SK-N-MC (cell line): ENCODE results near the gene LRRC32.

Experiments
- DNase-seq: peaks from one replicate; pipeline ENCODE4 v3.0.0-alpha.2; 2011; ENCODE audit warnings: low read depth, low spot score
- H3K27ac ChIP-seq: fragments of 200-600 bp; sonication (generic); 2 replicates; pipeline ENCODE4 v1.5.1; 2016; ENCODE audit warnings: mixed run types
- H3K36me3 ChIP-seq: fragments of 200-600 bp; sonication (generic); 2 replicates; pipeline ENCODE4 v1.6.1; 2017; ENCODE audit warnings: antibody characterized with exemption, low read length, mixed read lengths; ENCODE audit not compliant: insufficient read depth
- H3K4me3 ChIP-seq: fragments of 200-600 bp; sonication (generic); 2 replicates; pipeline ENCODE4 v1.5.1; 2016
- H3K9ac ChIP-seq: fragments of 200-600 bp; sonication (generic); 2 replicates; pipeline ENCODE4 v1.8.0; 2017; ENCODE audit warnings: mixed run types, mixed read lengths; ENCODE audit not compliant: insufficient read length
- H3K9me3 ChIP-seq: fragments of 200-600 bp; sonication (generic); 2 replicates; pipeline ENCODE4 v1.6.1; 2017; ENCODE audit warnings: low read depth, mild to moderate bottlenecking, antibody characterized with exemption, low read length, moderate library complexity, mixed read lengths
- EZH2 ChIP-seq: fragments of 200-600 bp; sonication (generic); IDR thresholded peaks from one replicate; pipeline ENCODE4 v1.6.1; 2017; ENCODE audit warnings: antibody characterized with exemption
- FOXP2 ChIP-seq: optimal IDR thresholded peaks from 2 replicates; pipeline ENCODE3; 2011; ENCODE audit warnings: mild to moderate bottlenecking, moderate library complexity; ENCODE audit not compliant: insufficient read depth; ENCODE audit errors: extremely low read length, control extremely low read depth
- POLR2AphosphoS5 ChIP-seq: IDR thresholded peaks from 2 replicates; pipeline ENCODE4 v1.6.1; 2012; ENCODE audit warnings: mild to moderate bottlenecking, low read depth, low read length, borderline replicate concordance

LRRC32 gene

DNA sequence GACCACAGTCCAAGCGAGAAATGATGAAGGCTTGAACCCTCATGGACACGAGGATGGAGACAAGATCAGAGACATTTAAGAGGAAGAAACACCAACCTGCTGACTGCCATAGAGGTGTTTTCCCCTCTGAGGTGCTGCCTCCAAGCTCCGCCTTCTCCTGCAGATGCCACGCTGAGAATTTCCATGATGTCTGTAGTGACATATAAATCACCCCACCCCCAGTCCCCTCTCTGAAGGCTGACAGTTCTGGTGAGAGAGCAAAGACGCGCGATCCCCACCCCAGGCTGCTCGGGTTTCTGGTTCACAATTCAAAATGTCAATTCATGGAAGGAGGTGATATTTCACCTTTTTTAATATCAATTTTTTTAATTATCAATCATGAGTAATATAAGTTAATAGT is 28.2 kb downstream of the LRRC32 start:
- no peaks in the 10 kb centered on the region for H3K9me3 ChIP-seq
- H3K9ac ChIP-seq, result no peak overlapping the region
- no peaks in the 10 kb centered on the region for H3K36me3 ChIP-seq
- TF ChIP-seq POLR2AphosphoS5 (no peak), EZH2 (no peak), FOXP2 (no peak)
- no peak for DNase-seq
- H3K27ac ChIP-seq, result no peak overlapping the region
- no peak overlapping the region for H3K4me3 ChIP-seq

- Histone ChIP-seq H3K27ac (no peak overlapping the region), H3K9me3 (no peaks in the 10 kb centered on the region), H3K9ac (no peak overlapping the region), H3K36me3 (no peaks in the 10 kb centered on the region), H3K4me3 (no peak overlapping the region)
- no peak for DNase-seq
- TF ChIP-seq POLR2AphosphoS5 (no peak), EZH2 (no peak), FOXP2 (no peak)
These were observed 28.6 kb downstream of the LRRC32 start for GRCh38 chr11:76641905-76642304.

DNA sequence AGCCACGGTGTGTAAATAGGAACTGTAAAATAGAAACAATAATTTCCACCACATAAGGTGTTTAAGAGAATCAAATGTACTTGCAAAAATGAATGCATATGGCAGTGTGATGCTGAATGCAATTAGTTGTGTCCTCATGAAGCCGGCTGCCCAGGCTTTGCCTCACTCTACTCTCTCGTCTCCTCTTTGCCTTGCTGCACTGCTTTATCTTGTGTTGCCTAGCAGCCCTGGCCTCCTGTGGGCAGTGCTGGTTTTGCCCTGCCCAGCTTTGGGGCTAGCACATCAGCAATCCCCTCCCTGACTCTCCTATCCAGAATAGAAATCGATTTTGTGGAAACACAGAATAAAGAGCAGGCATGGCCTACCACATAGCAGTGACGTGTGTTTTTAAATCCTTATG is 30.0 kb downstream of the LRRC32 start:
- H3K9me3 ChIP-seq, result no peaks in the 10 kb centered on the region
- no peak for DNase-seq
- TF ChIP-seq POLR2AphosphoS5 (no peak), FOXP2 (no peak), EZH2 (no peak)
- H3K9ac ChIP-seq, result no peak overlapping the region
- no peaks in the 10 kb centered on the region for H3K36me3 ChIP-seq
- no peak overlapping the region for H3K27ac ChIP-seq
- H3K4me3 ChIP-seq, result no peak overlapping the region

GRCh38 chr11:76639621-76640020 is 30.9 kb downstream of the LRRC32 start:
- Histone ChIP-seq H3K36me3 (no peaks in the 10 kb centered on the region), H3K27ac (no peak overlapping the region), H3K9ac (no peak overlapping the region), H3K9me3 (no peaks in the 10 kb centered on the region), H3K4me3 (no peak overlapping the region)
- TF ChIP-seq EZH2, result no peak
- TF ChIP-seq FOXP2, result no peak
- TF ChIP-seq POLR2AphosphoS5, result no peak
- DNase-seq, result no peak

DNA sequence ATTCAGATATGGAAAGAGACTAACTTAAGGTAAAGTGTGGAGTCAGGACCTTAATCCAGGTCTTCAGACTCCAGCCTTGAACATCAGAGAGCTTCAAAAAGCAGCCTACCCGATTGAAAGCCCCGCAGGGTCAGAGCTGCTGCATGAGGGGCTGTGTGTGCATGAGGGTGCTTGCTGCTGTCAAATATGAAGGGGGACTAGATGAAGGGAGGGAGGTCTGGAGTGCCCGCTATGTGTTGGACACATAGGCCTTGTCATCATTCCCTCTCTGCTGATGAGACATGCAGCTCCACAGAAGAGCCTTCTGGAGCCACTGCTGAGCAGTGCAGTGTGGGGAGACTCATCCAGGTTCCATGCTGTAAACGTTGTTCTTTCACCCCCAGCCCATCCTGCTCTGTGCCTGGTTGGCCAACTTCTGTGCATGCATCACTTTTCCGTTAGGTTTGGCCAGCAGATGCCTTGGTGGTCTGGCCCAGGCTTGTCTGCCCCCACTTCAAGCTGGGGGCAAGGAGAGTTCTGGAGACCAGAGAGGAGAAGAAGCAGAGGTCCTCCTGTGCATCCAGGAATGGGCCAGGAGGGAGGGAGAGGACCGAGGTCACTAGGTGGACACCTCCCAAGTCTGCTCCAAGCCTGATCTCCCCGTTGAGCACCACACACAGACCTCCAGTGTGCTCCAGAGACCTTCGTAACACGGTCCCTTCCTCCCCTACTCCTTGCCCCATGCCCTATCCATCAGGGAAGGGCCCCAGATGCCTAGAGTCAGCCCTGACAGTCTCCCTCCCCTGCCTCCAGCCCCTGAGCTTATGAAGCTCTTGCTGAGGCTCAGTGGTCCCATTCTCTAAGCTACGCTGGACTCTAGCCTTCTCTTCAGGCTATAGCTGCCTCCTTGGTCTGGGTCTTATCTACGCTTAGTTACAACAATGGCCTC is 32.0 kb downstream of the LRRC32 start:
- H3K9me3 ChIP-seq, result no peaks in the 10 kb centered on the region
- H3K4me3 ChIP-seq, result no peak overlapping the region
- TF ChIP-seq FOXP2 (no peak), EZH2 (no peak), POLR2AphosphoS5 (no peak)
- H3K36me3 ChIP-seq, result no peaks in the 10 kb centered on the region
- no peak for DNase-seq
- H3K9ac ChIP-seq, result no peak overlapping the region
- no peak overlapping the region for H3K27ac ChIP-seq

DNA sequence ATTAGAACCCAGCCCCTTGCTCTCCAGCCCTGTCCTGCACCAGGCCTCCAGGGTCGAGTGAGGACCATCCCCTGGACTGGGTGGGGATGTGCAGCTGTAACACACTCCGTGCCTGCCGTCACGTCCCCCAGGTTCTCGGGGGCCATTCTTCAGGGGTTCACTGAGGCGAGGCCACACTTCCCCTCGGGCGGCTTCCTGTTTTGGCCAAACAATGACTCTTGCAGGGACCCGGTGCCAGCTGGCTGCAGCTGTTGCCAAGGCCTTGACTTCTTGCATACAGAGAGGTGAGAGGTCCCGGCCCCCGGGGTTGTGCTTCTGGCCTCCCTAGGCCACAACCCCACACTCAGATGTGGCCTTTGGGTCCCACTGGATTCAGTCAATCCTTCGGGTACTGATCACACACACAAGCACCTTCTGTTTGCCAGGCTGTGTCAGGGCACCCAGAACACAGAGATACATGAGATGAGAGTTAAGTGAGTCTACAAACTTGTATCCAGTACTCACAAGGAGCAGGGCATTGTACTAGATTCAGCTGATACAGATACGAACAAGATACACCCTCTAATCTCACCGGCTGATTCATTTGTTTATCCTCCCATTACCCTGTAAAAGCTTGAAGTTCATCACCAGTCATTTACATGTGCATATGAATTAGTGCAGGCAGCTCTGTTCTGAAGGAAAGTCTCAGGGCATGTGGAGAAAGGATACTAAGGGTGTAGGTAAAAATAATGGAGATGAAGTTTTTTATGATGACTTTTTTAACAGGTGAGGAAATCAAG is 32.9 kb downstream of the LRRC32 start:
- Histone ChIP-seq H3K9me3 (no peaks in the 10 kb centered on the region), H3K36me3 (no peaks in the 10 kb centered on the region), H3K9ac (no peak overlapping the region), H3K4me3 (no peak overlapping the region), H3K27ac (no peak overlapping the region)
- no peak for DNase-seq
- no peak for TF ChIP-seq FOXP2
- no peak for TF ChIP-seq POLR2AphosphoS5
- TF ChIP-seq EZH2, result no peak

GRCh38 chr11:76636826-76637460 is 33.6 kb downstream of the LRRC32 start:
- no peak overlapping the region for H3K9ac ChIP-seq
- no peaks in the 10 kb centered on the region for H3K9me3 ChIP-seq
- no peak overlapping the region for H3K4me3 ChIP-seq
- H3K36me3 ChIP-seq, result no peaks in the 10 kb centered on the region
- H3K27ac ChIP-seq, result no peak overlapping the region
- TF ChIP-seq FOXP2 (no peak), POLR2AphosphoS5 (no peak), EZH2 (no peak)
- DNase-seq, result no peak
